SU-DHL-6 (cell line): ENCODE measurements around the gene NEU4.

Experiments used
- H2AFZ ChIP-seq: fragments of 200-600 bp; sonication (generic); 2 replicates; pipeline ENCODE4 v1.6.1; 2014; ENCODE audit warnings: low read depth, mild to moderate bottlenecking, moderate library complexity, mixed read lengths, antibody characterized with exemption, low read length; ENCODE audit not compliant: severe bottlenecking
- H3F3A ChIP-seq: fragments of 200-600 bp; shearing (Covaris generic); 2 replicates; pipeline ENCODE4 v1.6.0; 2016; ENCODE audit warnings: antibody characterized with exemption, mild to moderate bottlenecking; ENCODE audit not compliant: insufficient read depth
- H3K27ac ChIP-seq: fragments of 200-600 bp; sonication (generic); 2 replicates; pipeline ENCODE4 v1.5.1; 2016; ENCODE audit warnings: low read depth, mild to moderate bottlenecking, low read length, moderate library complexity, mixed read lengths
- H3K27me3 ChIP-seq: fragments of 200-600 bp; sonication (generic), shearing (Covaris generic); 2 replicates; pipeline ENCODE4 v1.6.0; 2014; ENCODE audit warnings: mild to moderate bottlenecking, low read length
- H3K36me3 ChIP-seq: fragments of 200-600 bp; sonication (generic); 2 replicates; pipeline ENCODE4 v1.6.1; 2014; ENCODE audit warnings: mild to moderate bottlenecking, low read length, mixed read lengths
- H3K4me2 ChIP-seq: fragments of 300-600, 200-600 bp; shearing (Covaris generic), sonication (generic); 2 replicates; pipeline ENCODE4 v1.6.0; 2014; ENCODE audit warnings: low read length, low read depth, mild to moderate bottlenecking; ENCODE audit not compliant: poor library complexity, severe bottlenecking
- H3K4me3 ChIP-seq: fragments of 200-600 bp; sonication (generic); 2 replicates; pipeline ENCODE4 v1.5.1; 2014; ENCODE audit warnings: antibody characterized with exemption, low read length, mild to moderate bottlenecking, mixed read lengths; ENCODE audit not compliant: insufficient read depth, poor library complexity, severe bottlenecking
- H3K79me2 ChIP-seq: fragments of 200-600 bp; sonication (generic); 2 replicates; pipeline ENCODE4 v1.6.1; 2014; ENCODE audit warnings: mild to moderate bottlenecking, low read length, moderate library complexity; ENCODE audit not compliant: insufficient read depth
- H3K9ac ChIP-seq: fragments of 200-600 bp; sonication (generic); 2 replicates; pipeline ENCODE4 v1.7.0; 2014; ENCODE audit warnings: mild to moderate bottlenecking, low read length
- H3K9me2 ChIP-seq: fragments of 200-600 bp; sonication (generic); replicated peaks from 2 replicates; pipeline ENCODE4 v1.6.1; 2014; ENCODE audit warnings: low read length; ENCODE audit not compliant: insufficient read depth
- H3K9me3 ChIP-seq: fragments of 200-600 bp; sonication (generic); 2 replicates; pipeline ENCODE4 v1.6.1; 2014; ENCODE audit warnings: low read length, mixed read lengths; ENCODE audit not compliant: insufficient read depth
- H4K20me1 ChIP-seq: fragments of 200-600 bp; sonication (generic); 2 replicates; pipeline ENCODE4 v1.6.1; 2014; ENCODE audit warnings: low read depth, mild to moderate bottlenecking, antibody characterized with exemption, low read length, moderate library complexity, mixed read lengths
- EZH2phosphoT487 ChIP-seq: fragments of 200-600 bp; sonication (generic), shearing (Covaris generic); conservative IDR thresholded peaks from 2 replicates; pipeline ENCODE4 v1.6.1; 2018; ENCODE audit warnings: mild to moderate bottlenecking, antibody characterized with exemption, low read length, moderate library complexity, mixed read lengths
- TF ChIP-seq, protein P1 (sequence below): fragments of 200-600 bp; sonication (generic); IDR thresholded peaks from one replicate; pipeline ENCODE4 v1.5.1; 2017; ENCODE audit warnings: antibody characterized with exemption, mild to moderate bottlenecking, low read length, moderate library complexity; ENCODE audit not compliant: insufficient read depth, poor library complexity, severe bottlenecking

Gene NEU4

GRCh38 chr2:241849616-241850543 lies 40.9 kb downstream of the NEU4 start:
- no peaks in the 10 kb centered on the region for H3K9me2 ChIP-seq
- H3K9ac ChIP-seq = no peak overlapping the region
- H3K27me3 ChIP-seq = no peaks in the 10 kb centered on the region
- no peaks in the 10 kb centered on the region for H3K79me2 ChIP-seq
- no peak overlapping the region for H3K4me2 ChIP-seq
- H4K20me1 ChIP-seq = no peaks in the 10 kb centered on the region
- no peaks in the 10 kb centered on the region for H3K36me3 ChIP-seq
- H3F3A ChIP-seq = no peaks in the 10 kb centered on the region
- TF ChIP-seq, protein P1, sequence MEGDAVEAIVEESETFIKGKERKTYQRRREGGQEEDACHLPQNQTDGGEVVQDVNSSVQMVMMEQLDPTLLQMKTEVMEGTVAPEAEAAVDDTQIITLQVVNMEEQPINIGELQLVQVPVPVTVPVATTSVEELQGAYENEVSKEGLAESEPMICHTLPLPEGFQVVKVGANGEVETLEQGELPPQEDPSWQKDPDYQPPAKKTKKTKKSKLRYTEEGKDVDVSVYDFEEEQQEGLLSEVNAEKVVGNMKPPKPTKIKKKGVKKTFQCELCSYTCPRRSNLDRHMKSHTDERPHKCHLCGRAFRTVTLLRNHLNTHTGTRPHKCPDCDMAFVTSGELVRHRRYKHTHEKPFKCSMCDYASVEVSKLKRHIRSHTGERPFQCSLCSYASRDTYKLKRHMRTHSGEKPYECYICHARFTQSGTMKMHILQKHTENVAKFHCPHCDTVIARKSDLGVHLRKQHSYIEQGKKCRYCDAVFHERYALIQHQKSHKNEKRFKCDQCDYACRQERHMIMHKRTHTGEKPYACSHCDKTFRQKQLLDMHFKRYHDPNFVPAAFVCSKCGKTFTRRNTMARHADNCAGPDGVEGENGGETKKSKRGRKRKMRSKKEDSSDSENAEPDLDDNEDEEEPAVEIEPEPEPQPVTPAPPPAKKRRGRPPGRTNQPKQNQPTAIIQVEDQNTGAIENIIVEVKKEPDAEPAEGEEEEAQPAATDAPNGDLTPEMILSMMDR = no peak
- no peak for TF ChIP-seq EZH2phosphoT487
- H3K27ac ChIP-seq = no peak overlapping the region
- H3K4me3 ChIP-seq = no peak overlapping the region
- H2AFZ ChIP-seq = no peak overlapping the region
- H3K9me3 ChIP-seq = no peaks in the 10 kb centered on the region

GRCh38 chr2:241850544-241851324 lies 41.7 kb downstream of the NEU4 start:
- no peaks in the 10 kb centered on the region for H4K20me1 ChIP-seq
- no peaks in the 10 kb centered on the region for H3K79me2 ChIP-seq
- H3K27ac ChIP-seq = no peak overlapping the region
- TF ChIP-seq, protein P1 = no peak
- TF ChIP-seq EZH2phosphoT487 = no peak
- H3K36me3 ChIP-seq = no peaks in the 10 kb centered on the region
- H3K4me2 ChIP-seq = no peak overlapping the region
- no peaks in the 10 kb centered on the region for H3F3A ChIP-seq
- H3K4me3 ChIP-seq = no peak overlapping the region
- H3K9me3 ChIP-seq = no peaks in the 10 kb centered on the region
- no peak overlapping the region for H2AFZ ChIP-seq
- no peaks in the 10 kb centered on the region for H3K9me2 ChIP-seq
- H3K27me3 ChIP-seq = no peaks in the 10 kb centered on the region
- no peak overlapping the region for H3K9ac ChIP-seq

DNA sequence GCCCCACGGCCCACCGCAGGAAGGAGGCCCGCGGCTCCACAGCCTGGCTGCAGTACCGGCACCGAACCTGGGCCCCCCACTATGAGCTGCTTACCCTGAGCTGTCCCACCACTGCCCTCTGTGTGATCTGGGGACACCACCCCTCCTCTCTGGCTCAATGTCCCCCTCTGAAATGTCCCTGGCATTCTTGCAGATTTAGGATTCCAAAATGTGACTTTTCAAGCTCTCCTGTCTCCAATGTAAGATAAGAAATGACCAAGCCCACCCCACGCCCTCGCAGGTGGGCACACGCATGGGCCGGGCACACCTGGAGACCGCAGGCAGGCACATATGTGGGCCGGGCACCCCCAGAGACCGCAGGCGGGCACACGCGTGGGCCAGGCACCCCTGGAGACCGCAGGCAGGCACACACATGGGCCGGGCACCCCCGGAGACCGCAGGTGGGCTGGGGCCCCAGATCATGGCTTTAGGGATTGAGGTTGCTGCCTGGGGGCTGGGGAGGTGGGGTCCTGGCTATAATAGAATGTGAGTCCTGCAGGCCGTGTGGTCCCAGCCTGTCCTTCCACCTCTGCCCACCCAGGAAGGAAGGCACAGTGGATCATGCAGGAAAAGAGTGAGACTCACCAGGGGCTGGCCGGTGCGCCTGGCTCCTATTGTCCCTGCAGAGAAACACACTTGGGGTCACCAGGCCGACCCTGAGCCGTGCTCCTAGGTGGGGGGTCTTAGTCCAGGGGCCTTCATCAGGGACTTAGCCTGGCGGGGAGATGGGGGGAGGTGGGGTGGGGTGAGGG lies 42.5 kb downstream of the NEU4 start:
- Histone ChIP-seq H3K9ac (no peak overlapping the region), H4K20me1 (no peaks in the 10 kb centered on the region), H3K9me2 (no peaks in the 10 kb centered on the region), H3K36me3 (no peaks in the 10 kb centered on the region), H3K4me2 (no peak overlapping the region), H3F3A (no peaks in the 10 kb centered on the region), H3K79me2 (no peaks in the 10 kb centered on the region), H3K27me3 (no peaks in the 10 kb centered on the region), H3K9me3 (no peaks in the 10 kb centered on the region), H3K27ac (no peak overlapping the region), H2AFZ (no peak overlapping the region), H3K4me3 (no peak overlapping the region)
- TF ChIP-seq, protein P1 = no peak
- TF ChIP-seq EZH2phosphoT487 = no peak
